Smooth muscle cell (in vitro differentiated cells): ENCODE data around the gene PCSK2. TPM values are rescaled to one million over a fixed set of nuclear protein-coding genes. Genes with fewer than 3 reads are reported as not detected.

Experiments used
- DNase-seq: peaks from one replicate; lab custom pipeline; 2025; ENCODE audit not compliant: unreplicated experiment; lab: John Stamatoyannopoulos, UW
- H2AFZ ChIP-seq: fragments of 200-600 bp; sonication (generic); 2 replicates; pipeline ENCODE4 v1.6.0; 2016; ENCODE audit warnings: antibody characterized with exemption, low read depth, mild to moderate bottlenecking
- H3F3A ChIP-seq: fragments of 200-600 bp; sonication (generic); 2 replicates; pipeline ENCODE4 v1.6.0; 2017; ENCODE audit warnings: antibody characterized with exemption, low read depth
- H3K27ac ChIP-seq: fragments of 200-600 bp; sonication (generic); 2 replicates; pipeline ENCODE4 v1.5.1; 2016; ENCODE audit warnings: low read depth, mild to moderate bottlenecking
- H3K27me3 ChIP-seq: fragments of 200-600 bp; sonication (generic); 2 replicates; pipeline ENCODE4 v1.6.1; 2016; ENCODE audit warnings: low read depth, mild to moderate bottlenecking
- H3K36me3 ChIP-seq: fragments of 200-600 bp; sonication (generic); 2 replicates; pipeline ENCODE4 v1.5.1; 2016; ENCODE audit warnings: low read depth
- H3K4me1 ChIP-seq: fragments of 200-600 bp; sonication (generic); 2 replicates; pipeline ENCODE4 v1.5.1; 2016; ENCODE audit warnings: low read depth
- H3K4me2 ChIP-seq: fragments of 200-600 bp; sonication (generic); 2 replicates; pipeline ENCODE4 v1.6.0; 2016; ENCODE audit warnings: mild to moderate bottlenecking
- H3K4me3 ChIP-seq: fragments of 200-600 bp; sonication (generic); 2 replicates; pipeline ENCODE4 v1.5.1; 2016; ENCODE audit warnings: mild to moderate bottlenecking
- H3K79me2 ChIP-seq: fragments of 200-600 bp; sonication (generic); 2 replicates; pipeline ENCODE4 v1.6.0; 2016; ENCODE audit warnings: low read depth, mild to moderate bottlenecking
- H3K9ac ChIP-seq: fragments of 200-600 bp; sonication (generic); 2 replicates; pipeline ENCODE4 v1.6.0; 2016; ENCODE audit warnings: low read depth
- H3K9me3 ChIP-seq: fragments of 200-600 bp; sonication (generic); replicated peaks from 2 replicates; pipeline ENCODE4 v1.5.1; 2016; ENCODE audit warnings: low read depth
- H4K20me1 ChIP-seq: fragments of 200-600 bp; sonication (generic); 2 replicates; pipeline ENCODE4 v1.6.0; 2016; ENCODE audit warnings: low read depth
- WGBS: methylation state at CpG from one replicate; pipeline ENCODE4 v1.1.7; 2016; ENCODE audit warnings: low lambda C conversion rate; 5-methylcytosine and 5-hydroxymethylcytosine counted together
- polyA plus RNA-seq: library from polyadenylated mRNA; unstranded; fragments of >200 nt; fragmentation: Nextera tagmentation; extraction: Ambion mirVana; gene quantifications from 2 replicates; pipeline ENCODE4 v1.2.1, GENCODE V29; 2016
- total RNA-seq: library from RNA; depleted of rRNA; stranded (reverse); fragments of >200 nt; gene quantifications from 2 replicates; pipeline ENCODE4 v1.2.3, GENCODE V29; 2014
- TF ChIP-seq, protein P1 (sequence below): fragments of 200-600 bp; sonication (generic); IDR thresholded peaks from 2 replicates; pipeline ENCODE4 v1.5.1; 2017; ENCODE audit warnings: borderline replicate concordance, mild to moderate bottlenecking, antibody characterized with exemption; ENCODE audit not compliant: insufficient read depth, poor library complexity, severe bottlenecking

PCSK2 gene
- total and polyA plus RNA-seq, 2 experiments from 2014 or later: not detected

DNA sequence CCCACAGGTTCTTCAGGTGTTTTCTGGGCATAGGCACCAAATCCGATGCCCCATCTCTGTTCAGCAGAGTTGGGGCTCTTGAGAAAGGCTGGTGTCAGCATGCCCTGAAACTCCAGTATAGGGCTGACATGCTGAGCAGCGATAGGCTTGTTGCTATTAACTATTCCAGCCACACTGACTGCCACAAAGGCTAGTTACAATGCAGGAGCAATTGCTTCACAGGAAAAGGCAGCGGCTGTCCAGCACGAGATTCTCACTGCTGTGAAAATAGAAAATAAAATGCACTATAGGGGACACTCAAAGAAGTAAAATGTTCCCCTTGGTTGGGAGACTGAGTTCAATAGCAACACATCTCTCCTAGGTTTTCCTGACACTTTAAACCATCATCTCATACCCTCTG, 191.9 kb downstream of the PCSK2 start:
- Histone ChIP-seq H3K4me3 (no peak overlapping the region), H3K27me3 (peaks cover 3% of the 10 kb centered on the region), H3K4me2 (no peak overlapping the region), H3K4me1 (no peaks in the 10 kb centered on the region), H3F3A (no peaks in the 10 kb centered on the region), H3K27ac (no peak overlapping the region), H3K79me2 (no peaks in the 10 kb centered on the region), H3K9me3 (no peaks in the 10 kb centered on the region), H3K9ac (no peak overlapping the region), H2AFZ (no peak overlapping the region), H4K20me1 (no peaks in the 10 kb centered on the region), H3K36me3 (no peaks in the 10 kb centered on the region)
- WGBS: 63% methylated on average over 4 of the region's 4 CpGs
- TF ChIP-seq, protein P1, sequence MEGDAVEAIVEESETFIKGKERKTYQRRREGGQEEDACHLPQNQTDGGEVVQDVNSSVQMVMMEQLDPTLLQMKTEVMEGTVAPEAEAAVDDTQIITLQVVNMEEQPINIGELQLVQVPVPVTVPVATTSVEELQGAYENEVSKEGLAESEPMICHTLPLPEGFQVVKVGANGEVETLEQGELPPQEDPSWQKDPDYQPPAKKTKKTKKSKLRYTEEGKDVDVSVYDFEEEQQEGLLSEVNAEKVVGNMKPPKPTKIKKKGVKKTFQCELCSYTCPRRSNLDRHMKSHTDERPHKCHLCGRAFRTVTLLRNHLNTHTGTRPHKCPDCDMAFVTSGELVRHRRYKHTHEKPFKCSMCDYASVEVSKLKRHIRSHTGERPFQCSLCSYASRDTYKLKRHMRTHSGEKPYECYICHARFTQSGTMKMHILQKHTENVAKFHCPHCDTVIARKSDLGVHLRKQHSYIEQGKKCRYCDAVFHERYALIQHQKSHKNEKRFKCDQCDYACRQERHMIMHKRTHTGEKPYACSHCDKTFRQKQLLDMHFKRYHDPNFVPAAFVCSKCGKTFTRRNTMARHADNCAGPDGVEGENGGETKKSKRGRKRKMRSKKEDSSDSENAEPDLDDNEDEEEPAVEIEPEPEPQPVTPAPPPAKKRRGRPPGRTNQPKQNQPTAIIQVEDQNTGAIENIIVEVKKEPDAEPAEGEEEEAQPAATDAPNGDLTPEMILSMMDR: no peak
- DNase-seq: no peak

DNA sequence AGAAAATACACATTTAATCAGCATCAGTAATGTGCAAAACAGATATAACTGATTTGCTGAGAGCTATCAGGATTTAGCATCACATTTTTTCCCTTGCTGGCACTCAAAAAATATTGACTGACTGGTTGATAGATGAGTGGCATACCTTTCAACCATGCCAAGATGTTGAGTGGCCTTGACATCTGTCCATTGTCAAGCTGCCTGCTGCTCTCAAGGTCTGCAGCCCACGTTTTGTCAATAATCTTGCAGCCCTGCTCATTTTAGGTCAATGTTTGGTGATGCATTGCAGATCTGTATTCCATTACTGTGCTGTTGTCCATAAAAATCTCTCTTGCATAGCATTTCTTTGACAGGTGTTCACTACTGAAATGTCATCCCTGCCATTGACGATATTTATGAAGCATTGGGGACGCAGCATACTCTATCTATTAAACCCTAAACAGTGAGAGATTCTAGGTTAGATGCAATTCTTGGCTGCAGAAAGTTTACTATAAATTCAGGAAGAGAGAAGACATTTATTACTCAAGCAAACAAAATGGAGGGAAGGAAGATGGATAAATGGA, 192.7 kb downstream of the PCSK2 start:
- no peak for DNase-seq
- Histone ChIP-seq H3K4me2 (no peak overlapping the region), H4K20me1 (no peaks in the 10 kb centered on the region), H3K4me3 (no peak overlapping the region), H3K27me3 (peaks cover 3% of the 10 kb centered on the region), H3K4me1 (no peaks in the 10 kb centered on the region), H2AFZ (no peak overlapping the region), H3F3A (no peaks in the 10 kb centered on the region), H3K79me2 (no peaks in the 10 kb centered on the region), H3K36me3 (no peaks in the 10 kb centered on the region), H3K27ac (no peak overlapping the region), H3K9me3 (no peaks in the 10 kb centered on the region), H3K9ac (no peak overlapping the region)
- TF ChIP-seq, protein P1: no peak
- 57% methylated on average over 3 of the region's 3 CpGs for WGBS

DNA sequence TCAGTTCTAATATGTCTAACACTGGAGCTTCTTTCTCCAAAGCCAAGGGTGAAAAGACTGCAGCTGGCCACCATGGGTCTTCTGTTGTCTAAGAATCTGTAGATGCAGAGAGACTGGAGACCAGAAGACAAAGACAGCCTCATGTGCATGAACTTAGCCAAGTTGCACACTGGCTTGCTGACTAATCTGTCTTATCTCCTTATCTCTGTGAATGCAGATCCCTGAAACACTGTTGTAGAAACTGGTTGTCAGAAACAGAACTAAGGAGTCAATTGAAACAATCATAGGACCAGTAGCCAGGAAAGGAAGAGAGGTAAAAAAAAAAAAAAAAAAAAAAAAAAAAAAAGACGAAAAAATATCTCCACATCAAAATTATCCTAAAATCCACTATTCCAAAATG, 194.7 kb downstream of the PCSK2 start:
- TF ChIP-seq, protein P1: no peak
- H3K27me3 ChIP-seq: peaks cover 3% of the 10 kb centered on the region
- WGBS: 40% methylated on average over 1 of the region's 1 CpG
- H3K27ac ChIP-seq: no peak overlapping the region
- no peak overlapping the region for H3K4me3 ChIP-seq
- H3K9ac ChIP-seq: no peak overlapping the region
- no peaks in the 10 kb centered on the region for H4K20me1 ChIP-seq
- H2AFZ ChIP-seq: no peak overlapping the region
- H3K36me3 ChIP-seq: no peaks in the 10 kb centered on the region
- no peak for DNase-seq
- H3F3A ChIP-seq: no peaks in the 10 kb centered on the region
- no peaks in the 10 kb centered on the region for H3K79me2 ChIP-seq
- no peaks in the 10 kb centered on the region for H3K4me1 ChIP-seq
- H3K9me3 ChIP-seq: no peaks in the 10 kb centered on the region
- no peak overlapping the region for H3K4me2 ChIP-seq

DNA sequence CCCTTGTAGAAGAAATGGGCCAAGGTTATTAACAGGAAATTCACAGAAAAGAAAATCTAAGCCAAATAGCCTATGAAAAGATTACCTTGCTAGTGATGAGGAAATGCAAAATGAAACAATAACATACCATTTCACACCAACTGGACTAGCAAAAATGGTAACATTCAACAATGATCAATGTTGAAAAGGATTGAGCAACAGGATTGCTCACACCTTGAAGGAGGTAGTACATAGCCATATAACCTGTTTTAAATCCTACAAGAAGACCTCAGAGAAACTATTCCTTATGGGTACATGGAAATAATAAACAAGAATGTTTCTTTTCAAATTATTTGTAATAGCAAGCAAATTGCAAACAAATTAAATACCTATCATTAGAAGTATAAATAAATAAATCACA, 196.9 kb downstream of the PCSK2 start:
- Histone ChIP-seq H3K4me1 (no peaks in the 10 kb centered on the region), H3K27ac (no peak overlapping the region), H3K9ac (no peak overlapping the region), H2AFZ (no peak overlapping the region), H4K20me1 (no peaks in the 10 kb centered on the region), H3K79me2 (no peaks in the 10 kb centered on the region), H3K4me3 (no peak overlapping the region), H3K4me2 (no peak overlapping the region), H3K27me3 (peaks cover 3% of the 10 kb centered on the region), H3K9me3 (no peaks in the 10 kb centered on the region), H3F3A (no peaks in the 10 kb centered on the region), H3K36me3 (no peaks in the 10 kb centered on the region)
- no peak for DNase-seq
- TF ChIP-seq, protein P1: no peak
